ENCODE measurements around the gene ODF2. TPM values are rescaled to one million over a fixed set of nuclear protein-coding genes. Genes with fewer than 3 reads are reported as not detected.
"Not testable (repeated sequence)": the region's sequence is repeated elsewhere in the genome, so short reads cannot be mapped to it uniquely, and the experiment has no call there.

Gene ODF2
- total and polyA plus RNA-seq, 2 of the 8 experiments (the other 6 are each of a cell fraction or from before 2014, with no cell fraction given), result 5.6 to 17.9 TPM

- not testable (repeated sequence) for H3K23ac ChIP-seq (ENCODE audit: insufficient read length); H2AFZ ChIP-seq (ENCODE audit: low read length); H2BK12ac ChIP-seq (ENCODE audit: low read depth, low read length); H2AK5ac ChIP-seq (ENCODE audit: low read depth, low read length); H3K79me2 ChIP-seq (ENCODE audit: control insufficient read depth in 1 of 2, insufficient read depth in 2 of 2, low read length in 2 of 2); H3K23me2 ChIP-seq (ENCODE audit: low read depth, low read length); H3K27me3 ChIP-seq (replicated peaks in 1 of 4; ENCODE audit: control insufficient read depth in 3 of 4, extremely low read depth in 1 of 4, insufficient read depth in 3 of 4, low read length in 3 of 4); H3K18ac ChIP-seq (ENCODE audit: extremely low read depth, low read length); H3K4me1 ChIP-seq (replicated peaks in 1 of 4; ENCODE audit: control insufficient read depth in 3 of 4, insufficient read depth in 4 of 4, low read length in 3 of 4); H3K9me3 ChIP-seq (ENCODE audit: insufficient read depth in 2 of 2, low read depth in 1 of 2, low read length in 1 of 2); H4K20me1 ChIP-seq (replicated peaks in 1 of 2; ENCODE audit: control insufficient read depth in 1 of 2, insufficient read depth in 2 of 2, low read length in 2 of 2); H4K91ac ChIP-seq (replicated peaks; ENCODE audit: insufficient read length, low read length); FAIRE-seq; DNase-seq (ENCODE audit: low read depth in 1 of 2, low spot score in 2 of 2); H4K8ac ChIP-seq (ENCODE audit: extremely low read depth, insufficient read depth, low read length); H3K4ac ChIP-seq (replicated peaks; ENCODE audit: insufficient read length, low read depth, low read length); H3K79me1 ChIP-seq (ENCODE audit: low read depth, low read length); H2BK15ac ChIP-seq (ENCODE audit: low read length); H2BK20ac ChIP-seq (ENCODE audit: low read length); H3K27ac ChIP-seq (ENCODE audit: low read depth, low read length); H2BK120ac ChIP-seq (replicated peaks; ENCODE audit: low read depth, low read length); H3K4me2 ChIP-seq (ENCODE audit: insufficient read depth in 1 of 2, low read depth in 2 of 2, low read length in 2 of 2); H3K9ac ChIP-seq (replicated peaks in 1 of 4; ENCODE audit: extremely low read depth in 1 of 4, low read depth in 3 of 4, low read length in 3 of 4); H4K5ac ChIP-seq (ENCODE audit: insufficient read length, low read depth, low read length); H3K36me3 ChIP-seq (ENCODE audit: control insufficient read depth in 2 of 4, insufficient read depth in 4 of 4, low read length in 3 of 4); H3K4me3 ChIP-seq (ENCODE audit: extremely low read depth in 1 of 4, insufficient read depth in 2 of 4, low read depth in 3 of 4, low read length in 4 of 4); H3K14ac ChIP-seq (ENCODE audit: insufficient read length); H2BK5ac ChIP-seq (ENCODE audit: low read depth, low read length); H3K56ac ChIP-seq (replicated peaks; ENCODE audit: insufficient read length, low read depth, low read length)
- WGBS, 2 experiments (ENCODE audit: extremely low coverage in 1 of 2, insufficient coverage in 1 of 2, insufficient read length in 1 of 2, insufficient replicate concordance in 2 of 2, low coverage in 1 of 2, low lambda C conversion rate in 2 of 2, missing lambda C conversion rate in 1 of 2), result 91% methylated on average over 5 of the region's 5 CpGs; no CpG with 5 or more reads in 1 of the 2 experiments
- POLR2A ChIA-PET (ENCODE audit: partially characterized antibody), result interaction anchor here (0.6 kb wide), 1 partner anchor 184 kb away, joined by 3 read pairs; no protein-coding TSS in a partner anchor
- CTCF ChIA-PET (ENCODE audit: partially characterized antibody), result interaction anchor here (1.1 to 2.9 kb wide), 6 partner anchors 8 to 143 kb away, joined by 3 to 14 read pairs (median 5); partner anchors contain the start of gene CERCAM
These were observed 9.3 kb upstream of the ODF2 start for GRCh38 chr9:128446505-128446904.

All from H1 (cell line).